Endodermal cell (in vitro differentiated cells): ENCODE results near the gene MUC13. TPM values are rescaled to one million over a fixed set of nuclear protein-coding genes. Genes with fewer than 3 reads are reported as not detected.

Experiments used
- DNase-seq: peaks from one replicate; pipeline ENCODE4 v3.0.0-alpha.2; 2017
- H3K27ac ChIP-seq: 2 replicates; pipeline ENCODE4 v1.5.1; 2013; ENCODE audit warnings: mild to moderate bottlenecking, low read depth, low read length, moderate library complexity
- H3K27me3 ChIP-seq: 2 replicates; pipeline ENCODE4 v1.6.1; 2013; ENCODE audit warnings: mild to moderate bottlenecking, low read length, moderate library complexity; ENCODE audit not compliant: insufficient read depth, control insufficient read depth, poor library complexity, severe bottlenecking
- H3K36me3 ChIP-seq: 2 replicates; pipeline ENCODE4 v1.7.0; 2013; ENCODE audit warnings: mild to moderate bottlenecking, low read length, moderate library complexity; ENCODE audit not compliant: control insufficient read depth, insufficient read depth
- H3K4me1 ChIP-seq: one replicate; pipeline ENCODE4 v1.7.0; 2013; ENCODE audit warnings: low read length; ENCODE audit not compliant: control insufficient read depth, insufficient read depth
- H3K4me3 ChIP-seq: 2 replicates; pipeline ENCODE4 v1.5.1; 2013; ENCODE audit warnings: mild to moderate bottlenecking, low read length, moderate library complexity
- H3K9ac ChIP-seq: 2 replicates; pipeline ENCODE4 v1.6.1; 2013; ENCODE audit warnings: mild to moderate bottlenecking, low read length, moderate library complexity; ENCODE audit not compliant: poor library complexity, severe bottlenecking; ENCODE audit errors: extremely low read depth
- H3K9me3 ChIP-seq: 2 replicates; pipeline ENCODE4 v1.6.1; 2013; ENCODE audit warnings: mild to moderate bottlenecking, low read length, moderate library complexity; ENCODE audit not compliant: control insufficient read depth
- H3K27ac Mint-ChIP-seq: 2 replicates; pipeline ENCODE4 v1.8.0; 2020; ENCODE audit warnings: mixed read lengths
- H3K27me3 Mint-ChIP-seq: 2 replicates; pipeline ENCODE4 v1.8.0; 2021; ENCODE audit warnings: mild to moderate bottlenecking, mixed read lengths; ENCODE audit not compliant: insufficient read depth
- H3K36me3 Mint-ChIP-seq: 2 replicates; pipeline ENCODE4 v1.8.0; 2020; ENCODE audit warnings: low read depth, mixed read lengths
- H3K4me1 Mint-ChIP-seq: 2 replicates; pipeline ENCODE4 v1.8.0; 2020; ENCODE audit warnings: mixed read lengths
- H3K4me3 Mint-ChIP-seq: 2 replicates; pipeline ENCODE4 v1.8.0; 2020; ENCODE audit warnings: mild to moderate bottlenecking, moderate library complexity, mixed read lengths
- H3K9me3 Mint-ChIP-seq: 2 replicates; pipeline ENCODE4 v1.8.0; 2020; ENCODE audit warnings: mild to moderate bottlenecking, mixed read lengths
- WGBS, 2 experiments: methylation state at CpG; one replicate each; pipeline versions ENCODE4 v1.1.5 to v1.1.7; 2013; ENCODE audit warnings: missing lambda C conversion rate in 2 of 2, mixed read lengths in 1 of 2; ENCODE audit not compliant: insufficient coverage in 1 of 2, insufficient read length in 1 of 2; 5-methylcytosine and 5-hydroxymethylcytosine counted together
- total RNA-seq, 2 donors: library from RNA; stranded (reverse); fragmentation: NEBNext Ultra II Directional in 1 of 2; extraction: Animal tissue kit (Norgen Biotek cat#: 25700) in 1 of 2; gene quantifications; 2 replicates in 1 of 2; 3 replicates in 1 of 2; pipeline ENCODE4 v1.2.1, GENCODE V29; 2021
- TF ChIP-seq, protein P1 (sequence below): fragments of 200-600 bp; sonication (generic); conservative IDR thresholded peaks from 2 replicates; pipeline ENCODE4 v1.5.0; 2021; ENCODE audit warnings: antibody characterized with exemption, mild to moderate bottlenecking

The MUC13 gene
- total RNA-seq, 2 donors from 2014 or later = 0.15 TPM; not detected in 1

DNA sequence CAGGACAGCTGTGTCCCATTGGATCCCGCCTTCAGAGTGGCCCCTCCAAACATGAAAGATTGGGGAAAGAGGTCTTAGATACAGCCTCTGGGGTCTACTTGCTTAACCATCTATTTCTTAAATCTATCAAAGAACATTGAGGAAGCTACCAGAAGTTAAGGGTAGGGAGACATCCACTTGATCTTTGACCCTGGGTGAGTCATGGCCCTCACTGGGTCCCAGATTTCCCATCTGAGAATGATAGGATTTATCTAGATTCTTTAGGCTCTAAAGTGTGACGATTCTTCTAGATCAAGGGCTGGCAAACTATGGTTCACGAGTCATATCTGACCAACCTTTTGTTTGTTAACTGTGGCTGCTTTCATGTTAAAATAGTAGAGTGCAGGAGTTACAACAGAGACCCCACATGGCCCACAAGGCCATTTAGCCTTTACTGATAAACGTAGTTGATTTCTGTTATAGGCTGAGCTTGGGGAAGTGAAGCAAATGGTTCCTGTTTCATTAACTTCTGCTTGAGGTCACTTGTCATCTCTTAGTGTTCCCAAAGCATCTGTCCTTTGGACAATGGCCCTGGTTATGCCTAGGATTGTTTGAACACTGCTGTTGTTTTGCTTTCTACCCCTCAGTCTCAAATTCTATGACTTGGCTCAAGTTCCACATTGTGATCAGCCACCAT is 8.0 kb downstream of the MUC13 start:
- Histone ChIP-seq H3K9me3 (no peaks in the 10 kb centered on the region), H3K27ac (no peak overlapping the region), H3K9ac (no peak overlapping the region), H3K36me3 (no peaks in the 10 kb centered on the region), H3K4me3 (no peak overlapping the region), H3K27me3 (no peaks in the 10 kb centered on the region), H3K4me1 (no peaks in the 10 kb centered on the region)
- H3K27ac Mint-ChIP-seq = no peak overlapping the region
- TF ChIP-seq, protein P1, sequence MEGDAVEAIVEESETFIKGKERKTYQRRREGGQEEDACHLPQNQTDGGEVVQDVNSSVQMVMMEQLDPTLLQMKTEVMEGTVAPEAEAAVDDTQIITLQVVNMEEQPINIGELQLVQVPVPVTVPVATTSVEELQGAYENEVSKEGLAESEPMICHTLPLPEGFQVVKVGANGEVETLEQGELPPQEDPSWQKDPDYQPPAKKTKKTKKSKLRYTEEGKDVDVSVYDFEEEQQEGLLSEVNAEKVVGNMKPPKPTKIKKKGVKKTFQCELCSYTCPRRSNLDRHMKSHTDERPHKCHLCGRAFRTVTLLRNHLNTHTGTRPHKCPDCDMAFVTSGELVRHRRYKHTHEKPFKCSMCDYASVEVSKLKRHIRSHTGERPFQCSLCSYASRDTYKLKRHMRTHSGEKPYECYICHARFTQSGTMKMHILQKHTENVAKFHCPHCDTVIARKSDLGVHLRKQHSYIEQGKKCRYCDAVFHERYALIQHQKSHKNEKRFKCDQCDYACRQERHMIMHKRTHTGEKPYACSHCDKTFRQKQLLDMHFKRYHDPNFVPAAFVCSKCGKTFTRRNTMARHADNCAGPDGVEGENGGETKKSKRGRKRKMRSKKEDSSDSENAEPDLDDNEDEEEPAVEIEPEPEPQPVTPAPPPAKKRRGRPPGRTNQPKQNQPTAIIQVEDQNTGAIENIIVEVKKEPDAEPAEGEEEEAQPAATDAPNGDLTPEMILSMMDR = no peak
- no peaks in the 10 kb centered on the region for H3K9me3 Mint-ChIP-seq
- no peaks in the 10 kb centered on the region for H3K27me3 Mint-ChIP-seq
- H3K4me1 Mint-ChIP-seq = peaks cover 3% of the 10 kb centered on the region
- no peak for DNase-seq
- no peak overlapping the region for H3K4me3 Mint-ChIP-seq
- H3K36me3 Mint-ChIP-seq = no peaks in the 10 kb centered on the region
- 94 to 96% methylated on average over 3 to 4 of the region's 4 CpGs for WGBS, 2 experiments

DNA sequence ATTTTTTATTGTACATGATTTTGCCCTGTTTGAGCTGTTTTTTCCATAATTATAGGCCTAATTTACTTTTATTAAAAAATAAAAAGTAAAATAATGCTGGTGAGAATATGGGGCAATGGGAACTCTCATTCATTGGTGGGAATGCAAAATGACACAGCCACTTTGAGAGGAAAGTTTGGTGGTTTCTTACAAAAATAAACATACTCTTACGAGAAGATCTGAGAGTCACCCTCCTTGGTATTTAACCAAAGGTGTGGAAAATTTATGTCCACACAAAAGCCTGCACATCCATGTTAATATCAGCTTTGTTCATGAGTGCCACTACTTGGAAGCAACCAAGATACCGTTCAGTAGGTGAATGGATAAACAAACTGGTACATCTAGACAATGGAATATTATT is 9.8 kb downstream of the MUC13 start:
- no peaks in the 10 kb centered on the region for H3K9me3 Mint-ChIP-seq
- Histone ChIP-seq H3K9ac (no peak overlapping the region), H3K9me3 (no peaks in the 10 kb centered on the region), H3K4me1 (no peaks in the 10 kb centered on the region), H3K27ac (no peak overlapping the region), H3K27me3 (no peaks in the 10 kb centered on the region), H3K36me3 (no peaks in the 10 kb centered on the region), H3K4me3 (no peak overlapping the region)
- H3K27me3 Mint-ChIP-seq = no peaks in the 10 kb centered on the region
- H3K4me3 Mint-ChIP-seq = no peak overlapping the region
- 90 to 97% methylated on average over 2 of the region's 2 CpGs for WGBS, 2 experiments
- TF ChIP-seq, protein P1 = no peak
- no peak overlapping the region for H3K27ac Mint-ChIP-seq
- H3K36me3 Mint-ChIP-seq = no peaks in the 10 kb centered on the region
- peaks cover 5% of the 10 kb centered on the region for H3K4me1 Mint-ChIP-seq
- no peak for DNase-seq

DNA sequence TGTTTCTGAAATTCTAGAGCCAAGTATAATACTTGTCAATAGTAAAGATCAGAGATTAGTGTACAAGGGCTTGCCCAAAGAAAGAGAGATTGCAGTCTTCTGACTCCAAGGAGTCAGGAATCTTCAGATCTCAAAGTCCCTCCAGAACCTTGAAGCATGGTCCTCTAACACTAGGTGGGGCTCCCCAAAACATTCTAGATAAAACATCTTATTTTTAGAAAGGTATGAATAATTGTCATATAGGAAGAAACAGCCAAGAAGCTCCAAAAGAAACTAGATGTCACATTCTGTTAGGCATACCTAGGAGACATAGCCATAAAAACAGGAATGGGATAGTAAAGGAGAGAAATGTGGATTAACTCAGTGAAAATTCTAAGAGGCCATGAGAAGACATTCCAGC is 10.7 kb downstream of the MUC13 start:
- no peak overlapping the region for H3K27ac Mint-ChIP-seq
- H3K27me3 Mint-ChIP-seq = no peaks in the 10 kb centered on the region
- no peak overlapping the region for H3K9ac ChIP-seq
- H3K36me3 Mint-ChIP-seq = no peaks in the 10 kb centered on the region
- no peak overlapping the region for H3K4me3 ChIP-seq
- no peak for DNase-seq
- H3K27me3 ChIP-seq = no peaks in the 10 kb centered on the region
- no peak overlapping the region for H3K27ac ChIP-seq
- H3K4me1 ChIP-seq = no peaks in the 10 kb centered on the region
- H3K4me1 Mint-ChIP-seq = peaks cover 7% of the 10 kb centered on the region
- TF ChIP-seq, protein P1 = no peak
- H3K36me3 ChIP-seq = no peaks in the 10 kb centered on the region
- H3K4me3 Mint-ChIP-seq = no peak overlapping the region
- H3K9me3 ChIP-seq = no peaks in the 10 kb centered on the region
- no peaks in the 10 kb centered on the region for H3K9me3 Mint-ChIP-seq
